Nephron progenitor cell (in vitro differentiated cells): ENCODE data around the gene SYT7.
A peak's percentile ranks its signal among the peaks of the same experiment; 100 is the strongest.

ENCODE experiments used
- DNase-seq: peaks from one replicate; pipeline ENCODE4 v3.0.0; 2021
- H3K27ac Mint-ChIP-seq: 2 replicates; pipeline ENCODE4 v1.8.0; 2021; ENCODE audit warnings: mild to moderate bottlenecking, moderate library complexity, mixed read lengths
- H3K27me3 Mint-ChIP-seq: 2 replicates; pipeline ENCODE4 v1.8.0; 2021; ENCODE audit warnings: mild to moderate bottlenecking, low read depth, mixed read lengths; ENCODE audit not compliant: poor library complexity
- H3K36me3 Mint-ChIP-seq: 2 replicates; pipeline ENCODE4 v1.8.0; 2021; ENCODE audit warnings: low read depth, mixed read lengths
- H3K4me1 Mint-ChIP-seq: 2 replicates; pipeline ENCODE4 v1.8.0; 2021; ENCODE audit warnings: mixed read lengths
- H3K4me3 Mint-ChIP-seq: 2 replicates; pipeline ENCODE4 v1.8.0; 2021; ENCODE audit warnings: mild to moderate bottlenecking, moderate library complexity, mixed read lengths
- H3K9me3 Mint-ChIP-seq: 2 replicates; pipeline ENCODE4 v1.8.0; 2021; ENCODE audit warnings: mild to moderate bottlenecking, moderate library complexity, mixed read lengths
- TF ChIP-seq, protein P1 (sequence below): fragments of 200-600 bp; sonication (generic); IDR thresholded peaks from 2 replicates; pipeline ENCODE4 v1.5.0; 2021; ENCODE audit warnings: antibody characterized with exemption

The SYT7 gene

DNA sequence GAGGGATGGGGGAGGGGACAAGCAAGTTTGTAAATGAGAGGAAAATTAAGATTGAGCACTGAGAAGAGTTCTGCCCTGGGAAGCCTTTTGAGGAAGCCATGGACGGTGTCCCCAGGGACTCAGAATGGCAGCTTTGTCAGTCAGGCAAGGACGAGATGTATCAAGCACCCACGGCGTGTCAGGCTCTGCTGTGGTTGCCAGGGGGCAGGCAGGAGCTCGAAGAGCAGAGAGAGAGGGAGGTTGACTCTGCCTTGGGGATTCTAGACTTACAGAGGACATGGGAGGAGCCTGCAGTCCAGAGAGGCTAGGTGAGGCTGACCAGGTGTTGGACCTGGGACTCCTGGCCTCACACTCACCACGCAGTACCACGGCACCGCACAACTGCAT is 29.1 kb upstream of the SYT7 start:
- peaks cover 57% of the 10 kb centered on the region for H3K4me1 Mint-ChIP-seq
- H3K27me3 Mint-ChIP-seq, result peaks cover 16% of the 10 kb centered on the region
- H3K27ac Mint-ChIP-seq, result peak overlapping the region; percentile 59
- TF ChIP-seq, protein P1, sequence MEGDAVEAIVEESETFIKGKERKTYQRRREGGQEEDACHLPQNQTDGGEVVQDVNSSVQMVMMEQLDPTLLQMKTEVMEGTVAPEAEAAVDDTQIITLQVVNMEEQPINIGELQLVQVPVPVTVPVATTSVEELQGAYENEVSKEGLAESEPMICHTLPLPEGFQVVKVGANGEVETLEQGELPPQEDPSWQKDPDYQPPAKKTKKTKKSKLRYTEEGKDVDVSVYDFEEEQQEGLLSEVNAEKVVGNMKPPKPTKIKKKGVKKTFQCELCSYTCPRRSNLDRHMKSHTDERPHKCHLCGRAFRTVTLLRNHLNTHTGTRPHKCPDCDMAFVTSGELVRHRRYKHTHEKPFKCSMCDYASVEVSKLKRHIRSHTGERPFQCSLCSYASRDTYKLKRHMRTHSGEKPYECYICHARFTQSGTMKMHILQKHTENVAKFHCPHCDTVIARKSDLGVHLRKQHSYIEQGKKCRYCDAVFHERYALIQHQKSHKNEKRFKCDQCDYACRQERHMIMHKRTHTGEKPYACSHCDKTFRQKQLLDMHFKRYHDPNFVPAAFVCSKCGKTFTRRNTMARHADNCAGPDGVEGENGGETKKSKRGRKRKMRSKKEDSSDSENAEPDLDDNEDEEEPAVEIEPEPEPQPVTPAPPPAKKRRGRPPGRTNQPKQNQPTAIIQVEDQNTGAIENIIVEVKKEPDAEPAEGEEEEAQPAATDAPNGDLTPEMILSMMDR, result no peak
- DNase-seq, result no peak
- H3K4me3 Mint-ChIP-seq, result peak overlapping the region; percentile 47
- no peaks in the 10 kb centered on the region for H3K36me3 Mint-ChIP-seq
- peaks cover 6% of the 10 kb centered on the region for H3K9me3 Mint-ChIP-seq

DNA sequence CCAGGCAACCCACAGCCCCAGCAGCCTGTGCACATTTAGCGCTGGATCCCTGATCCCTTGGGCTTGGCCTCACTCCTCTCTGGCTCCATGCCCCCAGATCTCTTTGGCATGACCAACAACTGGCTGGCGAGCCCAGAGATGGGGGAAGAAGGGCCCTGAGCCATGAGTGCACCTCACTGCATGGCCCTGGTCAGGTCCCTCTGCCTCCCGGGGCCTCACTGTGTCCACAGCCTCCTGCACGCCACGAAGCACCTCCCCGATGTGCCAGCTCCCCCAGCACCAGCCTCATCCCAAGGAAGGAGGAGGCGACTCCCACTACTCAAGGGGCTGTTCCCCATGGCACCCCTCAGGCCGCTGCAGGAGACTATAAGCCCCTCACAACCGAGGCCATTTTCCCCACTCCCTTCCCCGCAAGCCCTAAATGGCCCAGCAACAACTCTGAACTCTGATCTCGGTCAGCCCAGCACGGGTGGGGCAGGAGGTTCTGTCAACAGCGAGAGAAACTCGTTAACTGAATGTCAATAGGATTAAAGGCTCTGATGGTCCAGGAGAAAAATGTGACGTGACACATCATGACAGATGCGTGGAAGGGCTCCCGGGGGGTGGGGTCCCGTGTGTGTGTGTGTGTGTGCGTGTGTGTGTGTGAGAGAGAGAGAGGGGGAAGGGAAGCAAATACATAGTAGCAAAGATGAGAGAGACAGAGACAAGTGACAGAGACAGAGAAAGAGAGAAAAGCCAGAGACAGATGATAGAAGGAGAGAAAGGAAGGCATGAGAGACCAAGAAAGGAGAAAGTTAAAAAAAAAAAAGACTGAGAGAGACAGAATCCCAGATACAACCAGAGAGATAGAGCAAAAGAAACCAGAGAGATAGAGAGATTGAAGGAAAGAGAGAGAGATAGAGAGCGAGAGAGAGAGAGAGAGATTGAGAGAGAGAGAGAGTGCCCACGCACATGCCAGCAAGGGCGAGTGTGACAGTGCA is 28.4 kb upstream of the SYT7 start:
- Mint-ChIP-seq H3K4me1 (peaks cover 52% of the 10 kb centered on the region), H3K27me3 (peaks cover 16% of the 10 kb centered on the region), H3K4me3 (peak overlapping the region; percentile 47), H3K9me3 (peaks cover 6% of the 10 kb centered on the region), H3K27ac (no peak overlapping the region), H3K36me3 (no peaks in the 10 kb centered on the region)
- DNase-seq, result no peak
- TF ChIP-seq, protein P1, result no peak

DNA sequence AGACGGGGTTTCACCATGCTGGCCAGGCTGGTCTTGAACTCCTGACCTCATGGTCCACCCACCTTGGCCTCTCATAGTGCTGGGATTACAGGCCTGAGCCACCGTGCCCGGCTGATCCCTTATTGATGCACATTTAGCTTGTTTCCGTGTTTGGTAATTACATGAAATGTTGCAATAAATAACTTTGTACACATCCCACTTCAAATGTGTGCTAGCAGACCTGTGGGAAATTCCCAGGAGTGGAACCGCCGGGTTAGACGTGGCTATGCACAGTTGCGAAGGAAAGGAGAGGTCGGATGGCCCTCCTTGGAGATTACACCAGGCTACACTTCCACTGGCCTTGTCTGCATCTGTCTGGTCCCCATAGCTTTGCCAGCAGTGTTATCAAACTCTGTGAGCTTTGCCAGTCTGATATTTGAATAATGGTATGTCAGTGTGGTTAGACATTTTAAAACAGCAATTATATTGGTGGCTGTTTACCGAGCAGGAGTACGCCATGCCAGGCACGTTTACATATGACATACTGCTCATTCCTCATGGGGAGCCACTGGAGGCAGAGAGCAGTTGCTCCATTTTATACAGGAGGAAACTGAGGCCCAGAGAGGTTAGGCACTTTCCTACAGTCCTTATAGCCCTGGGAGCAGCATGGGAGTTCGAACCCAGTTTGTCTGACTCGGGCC is 27.2 kb upstream of the SYT7 start:
- DNase-seq, result no peak
- Mint-ChIP-seq H3K4me1 (peaks cover 47% of the 10 kb centered on the region), H3K4me3 (no peak overlapping the region), H3K36me3 (no peaks in the 10 kb centered on the region), H3K9me3 (peaks cover 6% of the 10 kb centered on the region), H3K27me3 (peaks cover 17% of the 10 kb centered on the region), H3K27ac (no peak overlapping the region)
- TF ChIP-seq, protein P1, result no peak

DNA sequence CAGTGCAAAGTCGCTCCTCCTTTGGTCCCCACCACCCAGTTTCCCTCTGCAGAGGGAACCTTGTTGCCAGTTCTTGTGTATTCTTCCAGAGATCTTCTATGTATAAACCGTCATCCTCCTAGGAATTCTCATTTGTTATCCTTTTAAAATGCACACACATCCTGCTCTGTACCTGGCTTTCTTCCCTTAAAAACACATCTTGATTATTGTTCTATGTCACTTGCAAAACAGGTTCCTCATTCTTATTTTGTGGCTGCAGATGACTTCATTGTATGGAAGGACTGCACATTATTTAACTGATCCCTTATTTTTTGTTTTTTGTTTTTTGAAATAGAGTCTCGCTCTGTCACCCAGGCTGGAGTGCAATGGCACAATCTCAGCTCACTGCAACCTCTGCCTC is 26.6 kb upstream of the SYT7 start:
- no peaks in the 10 kb centered on the region for H3K36me3 Mint-ChIP-seq
- H3K27ac Mint-ChIP-seq, result no peak overlapping the region
- no peak overlapping the region for H3K4me3 Mint-ChIP-seq
- TF ChIP-seq, protein P1, result no peak
- no peak for DNase-seq
- peaks cover 6% of the 10 kb centered on the region for H3K9me3 Mint-ChIP-seq
- peaks cover 50% of the 10 kb centered on the region for H3K4me1 Mint-ChIP-seq
- H3K27me3 Mint-ChIP-seq, result peaks cover 19% of the 10 kb centered on the region

DNA sequence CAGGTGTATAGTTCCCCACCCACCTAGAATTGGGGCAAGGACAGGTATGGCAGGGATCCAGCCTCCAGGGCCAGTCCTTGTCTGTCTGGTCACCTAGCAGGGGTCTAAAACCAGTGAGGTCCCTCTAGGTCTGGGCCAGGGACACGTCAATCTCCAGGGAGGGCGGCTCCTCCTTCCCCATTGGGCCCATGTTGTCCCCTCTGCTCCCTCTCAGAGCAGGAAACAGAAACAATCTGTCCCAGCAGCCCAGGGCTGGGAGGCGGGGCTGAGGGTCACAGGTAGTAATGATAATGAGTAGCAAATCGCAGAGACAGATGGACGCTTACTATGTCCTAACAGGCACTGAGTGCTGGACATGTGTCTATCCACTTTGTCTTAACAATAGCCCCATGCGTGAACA is 22.8 kb upstream of the SYT7 start:
- Mint-ChIP-seq H3K4me3 (no peak overlapping the region), H3K36me3 (no peaks in the 10 kb centered on the region), H3K27ac (no peak overlapping the region), H3K4me1 (peaks cover 47% of the 10 kb centered on the region), H3K9me3 (no peaks in the 10 kb centered on the region), H3K27me3 (peaks cover 28% of the 10 kb centered on the region)
- no peak for DNase-seq
- TF ChIP-seq, protein P1, result no peak
